IPS-18a (cell line): ENCODE results near the gene NKRF.

ENCODE experiments used
- H3K27ac ChIP-seq: one replicate; pipeline ENCODE4 v1.5.1; 2013; ENCODE audit warnings: low read length
- H3K27me3 ChIP-seq: one replicate; pipeline ENCODE4 v1.6.1; 2013; ENCODE audit warnings: mild to moderate bottlenecking, low read length; ENCODE audit not compliant: control insufficient read depth, insufficient read depth
- H3K36me3 ChIP-seq: one replicate; pipeline ENCODE4 v1.6.1; 2013; ENCODE audit warnings: low read depth, low read length; ENCODE audit not compliant: control insufficient read depth
- H3K4me1 ChIP-seq: one replicate; pipeline ENCODE4 v1.6.1; 2013; ENCODE audit warnings: low read depth, low read length; ENCODE audit not compliant: control insufficient read depth
- H3K4me3 ChIP-seq: one replicate; pipeline ENCODE4 v1.5.1; 2013; ENCODE audit warnings: low read length
- H3K9ac ChIP-seq: one replicate; pipeline ENCODE4 v1.6.1; 2013; ENCODE audit warnings: mild to moderate bottlenecking, low read length, moderate library complexity
- H3K9me3 ChIP-seq: one replicate; pipeline ENCODE4 v1.6.1; 2013; ENCODE audit warnings: low read depth, low read length; ENCODE audit not compliant: control insufficient read depth

Gene NKRF

DNA sequence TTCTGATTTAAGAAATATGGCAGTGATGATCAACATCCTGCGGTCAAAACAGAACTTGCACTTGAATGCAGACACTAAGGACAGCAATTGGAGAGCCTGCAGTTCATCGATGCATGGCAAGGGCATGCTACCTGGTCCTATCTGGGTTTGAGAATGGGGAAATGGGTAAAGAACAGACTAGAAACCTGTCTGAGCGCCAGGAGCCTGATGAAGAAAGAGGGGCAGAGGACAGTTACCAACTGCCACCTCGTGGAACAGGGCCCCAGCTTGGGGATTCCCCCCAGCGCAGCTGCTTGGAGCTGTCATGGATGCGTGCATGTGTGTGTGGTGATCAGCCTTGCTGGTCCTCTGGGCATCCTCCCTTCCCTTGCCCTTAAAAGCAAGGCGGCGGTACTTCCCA is 30.2 kb upstream of the NKRF start:
- Histone ChIP-seq H3K4me1 (no peaks in the 10 kb centered on the region), H3K9ac (no peak overlapping the region), H3K9me3 (peaks cover 24% of the 10 kb centered on the region), H3K4me3 (no peak overlapping the region), H3K27ac (no peak overlapping the region), H3K36me3 (no peaks in the 10 kb centered on the region), H3K27me3 (no peaks in the 10 kb centered on the region)

DNA sequence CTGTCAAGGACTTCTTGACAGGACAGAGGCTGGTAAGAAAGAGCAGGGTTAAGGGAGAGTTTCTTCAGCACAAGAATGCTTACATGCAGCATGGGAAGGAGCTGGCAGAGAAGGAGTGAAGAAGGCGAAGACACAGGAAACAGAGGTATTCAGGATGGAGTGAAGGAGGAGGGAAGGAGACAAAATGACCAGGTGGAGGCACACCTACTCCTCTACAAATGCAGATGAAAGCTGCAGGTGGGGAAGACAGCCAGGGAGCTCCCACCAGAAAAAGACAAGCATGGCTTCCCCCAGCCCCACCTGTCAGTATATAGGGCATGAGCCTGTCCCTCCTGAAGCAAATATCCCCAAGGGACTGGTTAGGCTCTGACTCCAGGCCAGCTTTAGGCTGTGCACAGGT is 29.6 kb upstream of the NKRF start:
- Histone ChIP-seq H3K27ac (no peak overlapping the region), H3K9ac (no peak overlapping the region), H3K27me3 (no peaks in the 10 kb centered on the region), H3K9me3 (peaks cover 24% of the 10 kb centered on the region), H3K4me1 (no peaks in the 10 kb centered on the region), H3K4me3 (no peak overlapping the region), H3K36me3 (no peaks in the 10 kb centered on the region)

DNA sequence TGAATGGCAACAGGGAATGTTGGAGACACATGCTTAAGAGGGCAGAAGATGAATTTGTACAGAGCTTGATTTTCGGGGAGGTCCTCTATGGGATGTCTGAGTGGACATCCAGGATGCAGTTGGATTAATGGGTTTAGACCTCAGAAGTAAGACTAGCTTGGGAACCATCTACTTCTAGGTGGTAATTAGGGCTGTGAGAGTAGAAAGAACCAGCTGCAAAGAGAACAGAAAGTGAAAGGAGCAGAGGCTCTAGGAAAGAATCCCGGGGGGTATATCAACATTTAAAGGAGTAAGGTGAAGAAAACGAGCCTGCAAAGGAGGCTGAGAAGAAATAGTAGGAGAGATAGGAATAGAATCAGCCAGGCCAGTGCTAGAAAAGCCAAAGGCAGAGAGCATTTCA is 29.0 kb upstream of the NKRF start:
- Histone ChIP-seq H3K36me3 (no peaks in the 10 kb centered on the region), H3K4me3 (no peak overlapping the region), H3K27me3 (no peaks in the 10 kb centered on the region), H3K27ac (no peak overlapping the region), H3K4me1 (no peaks in the 10 kb centered on the region), H3K9ac (no peak overlapping the region), H3K9me3 (peaks cover 24% of the 10 kb centered on the region)

DNA sequence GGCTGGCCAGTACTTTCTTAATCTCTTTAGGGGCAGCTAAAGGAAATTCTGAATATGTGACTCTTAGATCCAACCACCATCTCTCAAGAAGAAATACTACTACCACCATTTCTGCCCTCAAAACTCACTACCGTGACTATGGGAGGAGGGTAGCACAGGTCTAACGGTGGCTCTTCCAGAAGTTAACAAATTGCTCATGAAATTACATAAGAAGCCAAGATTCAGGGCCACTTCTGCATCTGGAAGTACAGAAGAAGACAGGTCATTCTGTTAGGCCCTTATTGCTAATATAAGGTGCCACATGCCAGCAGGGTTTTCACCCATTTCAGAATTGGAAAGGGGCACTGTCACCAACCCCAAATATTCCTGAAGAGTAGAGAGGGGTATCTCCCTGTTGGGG is 19.6 kb upstream of the NKRF start:
- no peaks in the 10 kb centered on the region for H3K4me1 ChIP-seq
- H3K9ac ChIP-seq = no peak overlapping the region
- H3K36me3 ChIP-seq = no peaks in the 10 kb centered on the region
- no peak overlapping the region for H3K27ac ChIP-seq
- no peaks in the 10 kb centered on the region for H3K27me3 ChIP-seq
- peaks cover 9% of the 10 kb centered on the region for H3K9me3 ChIP-seq
- no peak overlapping the region for H3K4me3 ChIP-seq

DNA sequence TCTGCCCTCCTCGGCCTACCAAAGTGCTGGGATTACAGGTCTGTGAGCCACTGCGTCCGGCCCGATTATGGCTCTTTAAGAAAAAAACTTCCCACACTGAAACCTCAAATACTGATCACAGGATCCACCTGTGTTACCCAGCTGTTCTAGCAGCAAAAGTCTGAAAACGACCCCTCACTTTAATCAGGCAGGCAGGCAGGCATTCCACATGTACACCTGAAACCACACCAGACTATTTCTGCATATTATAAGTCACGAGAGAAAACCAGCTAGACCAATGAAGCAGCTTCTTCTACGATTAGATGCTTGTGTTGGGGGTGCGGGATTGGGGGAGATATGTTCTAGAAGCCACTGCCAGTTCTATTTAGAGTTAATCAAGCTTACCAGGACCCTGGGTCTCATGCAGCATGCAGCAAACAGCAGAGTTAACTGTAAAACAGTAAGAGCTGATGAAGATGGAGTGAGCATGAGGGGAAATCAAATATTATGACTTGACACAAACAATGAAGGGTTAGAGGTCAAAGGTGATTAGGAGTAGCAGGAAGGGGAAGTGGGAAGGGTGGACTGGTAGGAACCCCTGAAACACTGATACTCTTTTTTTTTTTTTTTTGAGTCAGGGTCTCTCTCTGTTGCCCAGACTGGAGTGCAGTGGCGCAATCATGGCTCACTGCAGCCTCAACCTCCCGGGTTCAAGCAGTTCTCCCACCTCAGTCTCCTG is 18.9 kb upstream of the NKRF start:
- Histone ChIP-seq H3K4me1 (no peaks in the 10 kb centered on the region), H3K4me3 (no peak overlapping the region), H3K36me3 (no peaks in the 10 kb centered on the region), H3K27me3 (no peaks in the 10 kb centered on the region), H3K9me3 (peaks cover 9% of the 10 kb centered on the region), H3K27ac (no peak overlapping the region), H3K9ac (no peak overlapping the region)

DNA sequence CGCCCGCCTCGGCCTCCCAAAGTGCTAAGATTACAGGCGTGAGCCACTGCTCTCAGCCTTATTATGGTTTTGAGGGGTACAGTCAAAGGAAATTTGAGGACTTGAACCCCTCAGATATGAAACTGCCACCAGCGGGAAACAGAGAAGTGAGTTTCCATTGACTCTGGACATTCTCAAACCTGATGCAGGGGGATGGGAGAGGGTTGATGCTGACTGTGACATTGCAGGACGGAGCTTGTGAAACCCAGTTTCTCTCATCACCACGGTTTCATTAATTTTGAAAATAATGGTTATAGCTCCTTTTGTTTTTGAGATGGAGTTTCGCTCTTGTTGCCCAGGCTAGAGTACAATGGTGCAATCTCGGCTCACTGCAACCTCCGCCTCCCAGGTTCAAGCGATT is 18.2 kb upstream of the NKRF start:
- no peaks in the 10 kb centered on the region for H3K4me1 ChIP-seq
- no peaks in the 10 kb centered on the region for H3K27me3 ChIP-seq
- no peak overlapping the region for H3K9ac ChIP-seq
- no peak overlapping the region for H3K27ac ChIP-seq
- no peak overlapping the region for H3K4me3 ChIP-seq
- no peaks in the 10 kb centered on the region for H3K36me3 ChIP-seq
- H3K9me3 ChIP-seq = peaks cover 9% of the 10 kb centered on the region

DNA sequence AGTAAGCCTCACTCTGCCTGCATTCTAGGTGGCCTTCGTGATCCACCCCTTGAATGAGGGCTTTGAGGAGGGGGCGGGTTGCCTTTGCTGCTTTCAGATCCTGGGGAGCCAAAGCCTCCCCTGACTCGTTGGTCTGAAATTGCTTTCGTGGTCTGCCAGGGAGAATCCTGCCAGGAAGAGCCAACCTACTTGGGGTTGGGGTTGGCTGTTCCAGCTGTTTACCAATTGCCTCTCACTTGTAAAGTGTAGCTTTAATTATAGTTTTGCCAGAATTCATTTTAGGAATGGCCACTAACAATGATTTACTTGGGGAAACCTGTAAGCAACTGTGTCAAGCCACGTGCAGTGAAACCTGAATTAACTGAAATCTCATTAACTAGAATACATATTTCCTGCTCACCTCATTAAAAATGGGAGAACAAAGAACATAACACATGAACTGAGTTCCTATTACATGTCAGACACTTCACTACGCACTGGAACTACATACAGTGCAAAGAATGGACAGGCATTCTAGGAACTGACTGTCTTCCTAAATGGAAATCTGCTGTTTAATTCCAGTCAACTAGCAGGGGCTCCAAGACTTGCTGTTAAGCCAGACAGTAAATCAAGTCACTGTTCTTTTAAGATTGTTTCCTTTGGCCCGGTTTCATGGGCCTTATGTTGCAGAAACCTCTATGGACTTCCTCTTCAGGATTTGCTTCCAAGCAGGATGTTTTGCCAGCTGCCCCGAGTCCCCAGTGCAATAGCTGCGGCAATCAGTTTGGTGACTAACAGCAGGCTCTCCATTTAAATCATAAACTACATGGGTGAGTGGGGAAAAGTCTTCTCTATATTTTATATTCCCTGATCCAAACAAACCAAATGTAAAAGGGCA is 16.4 kb upstream of the NKRF start:
- no peak overlapping the region for H3K4me3 ChIP-seq
- no peak overlapping the region for H3K9ac ChIP-seq
- no peaks in the 10 kb centered on the region for H3K36me3 ChIP-seq
- peaks cover 7% of the 10 kb centered on the region for H3K4me1 ChIP-seq
- H3K27ac ChIP-seq = no peak overlapping the region
- peaks cover 9% of the 10 kb centered on the region for H3K9me3 ChIP-seq
- no peaks in the 10 kb centered on the region for H3K27me3 ChIP-seq

DNA sequence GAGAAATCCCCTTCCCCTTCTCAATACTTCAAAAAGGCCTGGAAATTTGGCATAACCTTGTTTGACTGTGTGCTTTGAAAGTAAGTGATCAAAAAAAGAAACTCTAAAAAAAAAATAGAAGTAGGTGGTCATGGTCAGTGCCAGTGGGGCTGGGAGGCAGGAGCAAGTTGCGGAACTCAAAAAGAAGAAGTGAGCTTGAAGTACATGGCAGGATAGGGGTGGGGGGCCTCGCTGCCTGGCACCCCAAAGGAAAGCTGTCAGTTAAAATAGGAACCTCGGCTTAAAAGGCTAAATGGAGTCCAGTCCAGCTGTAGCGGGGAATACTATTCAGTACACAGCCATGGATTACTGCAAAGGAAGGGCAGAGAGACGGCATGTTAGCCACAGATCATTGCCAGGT is 12.2 kb upstream of the NKRF start:
- H3K36me3 ChIP-seq = no peaks in the 10 kb centered on the region
- peaks cover 12% of the 10 kb centered on the region for H3K4me1 ChIP-seq
- H3K27ac ChIP-seq = no peak overlapping the region
- no peaks in the 10 kb centered on the region for H3K27me3 ChIP-seq
- H3K4me3 ChIP-seq = no peak overlapping the region
- H3K9ac ChIP-seq = no peak overlapping the region
- peaks cover 4% of the 10 kb centered on the region for H3K9me3 ChIP-seq

DNA sequence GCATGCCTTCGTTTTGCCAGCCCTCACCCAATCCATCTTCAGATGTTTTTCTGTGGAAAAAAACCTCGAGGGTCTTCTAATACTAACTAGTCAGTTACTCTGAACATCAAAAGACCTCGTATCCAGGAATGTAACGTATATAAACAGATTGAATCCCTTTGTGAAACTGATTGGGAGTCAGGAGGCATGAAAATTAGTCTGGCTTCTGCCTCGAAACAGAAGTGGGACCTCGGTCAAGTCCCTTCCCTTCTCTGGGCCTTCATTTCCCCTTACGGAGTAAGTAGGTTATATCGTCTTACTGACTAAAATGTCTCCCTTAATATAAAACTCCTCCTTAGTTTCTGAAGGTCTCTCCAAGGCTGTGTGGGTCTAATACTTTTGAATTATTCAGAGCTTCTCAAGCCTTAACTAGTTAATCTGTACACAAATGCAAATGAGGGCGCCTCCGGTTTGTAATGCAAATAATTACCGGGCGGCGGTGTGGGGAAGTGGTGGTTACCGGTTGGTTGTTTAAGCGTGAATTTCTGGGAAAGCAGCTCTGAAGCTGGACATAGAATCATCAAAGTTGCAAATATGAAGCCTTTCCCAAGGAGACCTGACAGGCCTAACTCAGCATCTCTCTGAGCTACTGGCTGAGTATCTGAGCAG is 11.4 kb upstream of the NKRF start:
- no peak overlapping the region for H3K27ac ChIP-seq
- H3K27me3 ChIP-seq = no peaks in the 10 kb centered on the region
- peaks cover 12% of the 10 kb centered on the region for H3K4me1 ChIP-seq
- no peaks in the 10 kb centered on the region for H3K36me3 ChIP-seq
- H3K9ac ChIP-seq = no peak overlapping the region
- peak overlapping the region; percentile 35 for H3K4me3 ChIP-seq
- peaks cover 4% of the 10 kb centered on the region for H3K9me3 ChIP-seq

DNA sequence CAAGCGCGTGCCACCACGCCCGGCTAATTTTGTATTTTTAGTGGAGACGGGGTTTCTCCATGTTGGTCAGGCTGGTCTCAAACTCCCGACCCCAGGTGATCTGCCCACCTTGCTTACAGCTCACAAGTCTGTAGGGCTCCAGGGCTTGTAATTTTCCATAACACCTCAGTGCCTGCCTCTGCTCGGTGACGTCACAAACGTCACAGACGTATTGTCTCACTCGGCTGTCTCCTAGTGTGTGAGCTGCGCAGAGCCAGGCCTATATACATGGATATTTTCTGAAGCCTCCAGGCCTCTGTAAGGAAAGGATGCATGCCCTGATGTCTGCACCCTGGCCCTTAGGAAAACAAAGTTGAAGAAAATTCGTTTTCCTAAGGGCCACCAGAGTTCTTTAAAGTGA is 8.6 kb upstream of the NKRF start:
- Histone ChIP-seq H3K27me3 (no peaks in the 10 kb centered on the region), H3K9ac (no peak overlapping the region), H3K4me3 (no peak overlapping the region), H3K36me3 (no peaks in the 10 kb centered on the region), H3K27ac (no peak overlapping the region), H3K9me3 (peaks cover 4% of the 10 kb centered on the region), H3K4me1 (peaks cover 12% of the 10 kb centered on the region)

DNA sequence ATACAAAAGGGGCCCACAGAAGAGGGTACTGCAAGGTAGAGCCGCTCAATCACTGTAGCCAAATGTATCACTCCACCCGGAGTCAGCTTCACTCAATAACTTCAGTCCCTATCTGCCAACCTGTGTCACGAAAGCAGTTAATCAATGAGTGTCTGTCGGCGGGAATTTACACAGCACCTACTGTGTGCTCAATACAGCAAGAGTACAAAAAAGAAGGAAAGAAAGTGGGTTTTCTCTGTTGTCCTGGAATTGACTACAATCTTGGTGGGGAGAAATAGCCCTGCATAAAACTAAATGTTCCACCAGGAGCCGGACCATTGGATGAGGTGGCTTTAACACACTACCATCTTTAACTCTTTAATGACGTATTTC is 780 bp upstream of the NKRF start:
- Histone ChIP-seq H3K4me3 (peak overlapping the region; percentile 73), H3K9ac (peak overlapping the region; percentile 81), H3K27ac (no peak overlapping the region), H3K36me3 (no peaks in the 10 kb centered on the region), H3K4me1 (peaks cover 4% of the 10 kb centered on the region), H3K9me3 (peaks cover 12% of the 10 kb centered on the region), H3K27me3 (peaks cover 26% of the 10 kb centered on the region)
